ENCODE measurements around the gene ZNF44.
"Not testable (repeated sequence)": the region's sequence is repeated elsewhere in the genome, so short reads cannot be mapped to it uniquely, and the experiment has no call there.

ZNF44 gene

DNA sequence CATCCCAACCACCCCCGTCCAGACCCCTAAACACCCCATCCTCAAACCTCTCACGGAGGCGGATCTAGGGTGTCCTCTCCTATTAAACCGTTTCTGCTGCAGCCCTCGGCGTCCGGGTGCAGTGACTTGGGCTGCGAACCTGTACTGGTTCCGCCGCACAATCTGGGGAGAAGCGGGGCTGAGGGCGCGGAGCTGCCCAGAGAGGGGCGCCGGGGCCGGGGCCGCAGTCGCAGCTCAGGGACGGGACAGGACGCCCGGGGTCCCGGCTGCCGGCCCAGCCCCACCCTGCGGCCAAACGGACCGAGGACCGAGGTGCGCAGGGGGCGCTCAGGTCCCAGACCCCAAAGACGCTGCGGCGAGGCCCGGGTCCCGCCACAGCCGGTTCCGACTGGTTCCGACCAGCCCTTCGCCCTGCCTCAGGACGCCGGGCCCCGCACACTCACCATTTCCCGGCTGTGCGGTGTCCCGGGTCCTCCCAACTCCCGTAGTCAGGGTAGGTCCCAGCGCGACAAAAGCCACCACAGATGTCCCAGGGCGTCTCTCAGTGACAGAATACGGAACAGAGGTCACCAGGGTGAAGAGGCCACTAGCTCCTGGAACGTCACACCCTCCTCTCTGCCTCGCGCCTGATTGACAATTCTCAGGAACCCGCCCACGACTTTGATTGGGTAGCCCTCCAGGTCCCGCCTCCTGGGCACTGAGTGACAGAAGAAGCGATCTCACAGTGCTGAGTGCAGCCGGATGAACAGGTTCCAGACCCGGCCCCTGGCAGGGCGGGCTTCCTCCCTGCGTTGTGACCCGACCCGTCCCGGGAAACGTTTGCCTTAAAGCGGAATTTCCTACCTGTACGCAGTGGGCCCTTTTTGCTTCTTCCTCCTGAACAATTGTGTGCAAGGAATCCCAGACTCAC, at the start of gene ZNF44:
Gene ZNF44, minus strand, starts transcription at position 635 of the 910 bp plus-strand sequence. Its CDS starts 189 bp downstream, at position 446.
- DNase-seq: peak; percentile 54 to 99 (median 95)

GRCh38 chr19:12333162-12334159, 38.8 kb upstream of the ZNF44 start, which contains the start of gene ZNF563:
Gene ZNF563 (minus strand): TSS chr19:12333633. CDS start chr19:12333482, 151 bp downstream.
- DNase-seq: peak; percentile 61 to 99 (median 94)

DNA sequence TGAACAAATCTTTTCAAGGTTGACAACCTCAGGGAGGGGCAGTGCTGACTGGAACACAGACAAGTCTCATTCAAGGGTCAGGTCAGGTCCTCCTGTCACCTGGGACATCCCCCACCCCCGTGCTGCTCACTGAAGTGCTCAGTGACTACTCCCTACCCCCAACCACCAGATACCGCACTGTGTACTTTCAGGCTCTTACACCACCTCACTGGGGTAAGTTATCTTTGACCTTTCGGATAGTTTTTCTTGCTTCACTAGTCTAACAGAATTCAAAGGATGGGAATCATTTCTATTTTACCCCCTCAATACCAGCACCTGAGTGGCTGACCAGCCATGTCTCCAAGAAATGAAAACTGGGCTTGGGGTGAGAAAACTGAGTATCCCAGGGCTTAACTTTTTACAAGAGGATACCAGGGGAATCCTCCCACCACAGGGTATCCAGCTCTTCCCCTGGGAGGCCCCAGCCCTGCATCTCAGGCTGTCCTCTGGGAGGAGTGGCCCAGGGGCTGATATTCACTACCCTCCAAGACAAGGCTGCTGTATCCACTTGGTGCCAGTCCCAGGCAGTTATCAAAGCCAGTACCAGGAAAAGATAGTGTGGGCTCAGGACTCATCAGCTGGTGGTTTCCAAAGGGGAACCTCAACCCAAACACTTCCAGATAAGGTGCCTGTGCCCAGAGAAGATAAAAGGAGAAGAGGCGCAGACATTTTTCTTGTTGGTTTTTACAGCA, 36.7 kb upstream of the ZNF44 start:
- DNase-seq: no peak

DNA sequence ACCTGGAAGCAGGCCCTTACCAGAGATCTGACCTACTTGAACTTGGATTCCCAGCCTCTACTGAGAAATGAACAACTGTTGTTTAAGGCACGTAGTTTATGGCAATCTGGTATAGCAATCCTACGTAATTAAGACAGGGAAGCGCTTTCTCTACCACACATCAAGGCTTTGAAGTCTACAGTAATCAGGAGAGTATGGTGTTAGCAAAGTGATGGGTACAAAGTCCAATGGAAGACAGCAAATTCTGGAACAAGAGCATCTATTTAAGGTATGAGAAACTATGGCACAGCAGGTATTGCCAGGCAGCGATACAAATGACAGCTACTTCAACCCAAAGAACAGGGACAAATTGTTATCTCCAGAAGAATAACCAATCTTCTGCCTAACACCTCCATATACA, 35.7 kb upstream of the ZNF44 start:
- DNase-seq: no peak

- DNase-seq: no peak
These were observed 31.0 kb upstream of the ZNF44 start for GRCh38 chr19:12325690-12326089.

GRCh38 chr19:12318782-12319413, 24.2 kb upstream of the ZNF44 start:
- no peak for DNase-seq

DNA sequence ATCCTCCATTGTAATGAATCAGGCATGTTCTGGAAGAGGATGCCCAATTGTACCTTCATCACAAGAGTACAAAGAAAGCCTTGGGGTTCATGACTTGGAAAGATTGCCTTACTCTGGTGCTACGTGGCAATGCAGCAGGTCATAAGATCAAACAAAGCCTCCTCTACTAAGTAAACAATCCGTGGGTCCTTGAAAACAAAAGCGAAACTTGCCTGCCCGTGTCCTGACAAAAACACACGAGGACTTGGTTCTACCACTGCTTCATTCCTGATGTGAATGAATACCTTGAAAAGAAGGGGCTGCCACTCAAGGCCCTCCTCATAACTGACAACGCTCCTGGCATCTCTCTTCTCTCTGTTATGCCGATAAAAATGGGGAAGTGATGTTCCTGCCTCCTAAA, 19.9 kb upstream of the ZNF44 start:
- DNase-seq: no peak

DNA sequence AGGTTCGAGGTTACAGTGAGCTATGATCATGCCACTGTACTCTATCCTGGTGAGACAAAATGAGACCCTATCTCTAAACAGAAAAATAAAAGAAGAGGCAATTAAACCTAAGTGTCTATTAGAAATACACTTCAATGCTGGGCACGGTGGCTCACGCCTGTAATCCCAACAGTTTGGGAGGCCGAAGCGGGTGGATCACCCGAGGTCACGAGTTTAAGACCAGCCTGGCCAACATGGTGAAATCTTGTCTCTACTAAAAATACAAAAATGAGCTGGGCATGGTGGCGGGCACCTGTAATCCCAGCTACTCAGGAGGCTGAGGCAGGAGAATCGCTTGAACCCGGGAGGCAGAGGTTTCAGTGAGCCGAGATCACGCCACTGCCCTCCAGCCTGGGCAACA, 14.2 kb upstream of the ZNF44 start:
- not testable (repeated sequence) for DNase-seq

- DNase-seq: no peak
These were observed 508 bp upstream of the ZNF44 start for GRCh38 chr19:12295191-12295590.

DNA sequence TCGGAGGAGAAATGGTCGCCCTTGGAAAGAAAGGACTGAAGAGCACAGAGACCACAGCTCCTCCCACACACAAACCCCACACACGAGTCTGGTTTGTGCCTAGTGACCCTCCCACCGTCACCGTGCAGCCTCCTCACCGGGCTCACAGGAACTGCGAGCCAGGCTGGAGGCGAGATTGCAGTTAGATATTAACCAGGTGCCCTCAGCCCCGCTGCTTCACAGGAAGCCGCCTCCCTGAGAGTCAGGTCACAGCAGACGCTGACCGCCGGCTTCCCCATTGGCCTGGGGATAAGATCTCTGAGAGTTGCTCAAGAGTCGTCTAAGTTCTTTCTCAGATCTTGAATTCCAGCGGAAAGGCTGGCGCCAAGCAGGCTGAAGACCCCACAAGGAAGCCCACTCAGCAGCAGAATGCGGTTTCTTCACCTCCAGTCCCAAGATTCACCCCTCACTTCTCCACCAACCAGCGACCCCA, 870 bp downstream of the ZNF44 start:
- DNase-seq: peak in 36 of 51 donors; percentile 2 to 53 (median 17)

DNA sequence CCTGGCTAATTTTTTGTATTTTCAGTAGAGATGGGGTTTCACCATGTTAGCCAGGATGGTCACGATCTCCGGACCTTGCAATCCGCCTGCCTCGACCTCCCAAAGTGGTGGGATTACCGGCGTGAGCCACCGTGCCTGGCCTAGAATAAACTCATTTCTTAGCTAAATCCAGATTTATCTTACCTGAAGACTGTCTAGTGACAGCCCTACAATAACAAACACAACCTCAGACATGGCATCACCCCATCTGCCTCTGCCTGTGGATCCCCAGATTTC, 5.0 kb downstream of the ZNF44 start:
- no peak for DNase-seq

- no peak for DNase-seq
These were observed 6.7 kb downstream of the ZNF44 start for GRCh38 chr19:12287958-12288500.

GRCh38 chr19:12284631-12285030, 10.1 kb downstream of the ZNF44 start:
- DNase-seq: no peak

GRCh38 chr19:12284226-12284625, 10.5 kb downstream of the ZNF44 start:
- no peak for DNase-seq

DNA sequence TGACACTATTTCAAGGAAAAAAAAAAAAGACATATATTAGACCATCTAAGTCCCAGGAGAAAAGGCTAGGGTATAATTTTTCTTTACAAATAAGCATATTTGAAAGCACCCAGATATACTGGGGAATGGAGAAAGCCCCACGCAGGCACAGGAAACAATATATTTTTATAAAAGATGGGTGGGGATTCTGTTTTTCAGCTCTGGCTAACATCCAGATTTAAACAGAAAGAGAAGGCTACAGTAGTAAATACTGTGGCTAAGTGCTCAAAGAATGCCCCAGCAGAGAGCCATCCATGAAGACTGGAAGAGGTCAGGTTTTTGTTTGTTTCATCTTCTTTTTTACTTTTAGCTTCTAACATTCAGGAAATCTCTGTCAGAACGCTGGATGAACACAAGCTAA, 16.0 kb downstream of the ZNF44 start:
- no peak for DNase-seq

DNA sequence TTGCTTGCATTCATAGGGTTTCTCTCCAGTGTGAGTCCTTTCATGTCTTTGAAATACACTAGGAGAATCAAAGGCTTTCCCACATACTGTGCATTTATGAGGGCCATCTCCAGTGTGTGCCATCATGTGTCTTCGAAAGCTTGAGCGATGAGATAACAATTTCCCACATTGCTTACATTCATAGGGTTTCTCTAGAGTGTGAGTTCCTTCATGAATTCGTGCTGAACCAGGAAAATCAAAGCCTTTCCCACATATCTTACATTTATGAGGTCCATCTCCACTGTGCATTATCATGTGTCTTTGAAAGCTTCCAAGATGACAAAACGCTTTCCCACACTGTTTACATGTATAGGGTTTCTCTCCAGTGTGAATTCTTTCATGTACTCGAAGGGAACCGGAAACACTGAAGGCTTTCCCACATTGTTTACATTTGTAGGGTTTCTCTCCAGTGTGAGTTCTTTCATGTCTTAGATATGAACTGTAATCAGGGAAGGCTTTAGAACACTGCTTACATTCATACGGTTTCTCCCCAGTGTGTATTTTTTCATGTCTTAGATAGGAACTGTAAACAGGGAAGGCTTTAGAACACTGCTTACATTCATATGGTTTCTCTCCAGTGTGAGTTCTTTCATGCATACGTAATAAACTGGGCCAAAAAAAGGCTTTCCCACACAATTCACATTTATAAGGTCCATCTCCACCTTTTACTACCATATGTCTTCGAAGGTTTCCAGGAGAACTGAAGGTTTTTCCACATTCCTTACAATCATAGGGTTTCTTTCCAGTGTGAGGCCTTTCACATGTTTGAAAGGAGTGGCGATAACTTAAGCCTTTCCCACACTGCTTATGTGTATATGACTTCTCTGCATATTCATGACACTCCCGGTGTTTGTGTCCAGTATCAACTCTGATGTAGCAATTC, 21.4 kb downstream of the ZNF44 start:
- DNase-seq: no peak

DNA sequence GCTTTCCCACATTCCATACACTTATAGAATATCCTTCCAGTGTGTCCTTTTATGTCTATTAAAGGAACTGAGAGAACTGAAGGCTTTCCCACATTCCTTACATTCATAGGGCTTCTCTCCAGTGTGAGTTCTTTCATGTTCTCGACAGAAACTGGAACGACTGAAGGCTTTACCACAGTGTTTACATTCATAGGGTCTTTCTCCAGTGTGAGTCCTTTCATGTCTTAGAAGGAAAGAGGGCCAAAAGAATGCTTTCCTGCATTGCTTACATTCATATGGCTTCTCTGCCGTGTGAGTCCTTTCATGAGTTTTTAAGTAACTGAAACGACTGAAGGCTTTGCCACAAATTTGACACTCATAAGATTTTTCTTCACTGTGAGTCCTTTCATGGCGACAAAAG, 22.3 kb downstream of the ZNF44 start:
- no peak for DNase-seq

- DNase-seq: no peak
These were observed 23.8 kb downstream of the ZNF44 start for GRCh38 chr19:12270854-12271253.

GRCh38 chr19:12265921-12266704, 28.6 kb downstream of the ZNF44 start:
- DNase-seq: no peak

All from hypothalamus (tissue), 51 donors.